T-helper 1 cell (primary cell): ENCODE data around the gene AFAP1.
"Not testable (repeated sequence)": the region's sequence is repeated elsewhere in the genome, so short reads cannot be mapped to it uniquely, and the experiment has no call there.

Source experiments
- DNase-seq, 5 donors: peaks; one replicate each; pipeline ENCODE4 v3.0.0-alpha.2; 2012 to 2020

Gene AFAP1

DNA sequence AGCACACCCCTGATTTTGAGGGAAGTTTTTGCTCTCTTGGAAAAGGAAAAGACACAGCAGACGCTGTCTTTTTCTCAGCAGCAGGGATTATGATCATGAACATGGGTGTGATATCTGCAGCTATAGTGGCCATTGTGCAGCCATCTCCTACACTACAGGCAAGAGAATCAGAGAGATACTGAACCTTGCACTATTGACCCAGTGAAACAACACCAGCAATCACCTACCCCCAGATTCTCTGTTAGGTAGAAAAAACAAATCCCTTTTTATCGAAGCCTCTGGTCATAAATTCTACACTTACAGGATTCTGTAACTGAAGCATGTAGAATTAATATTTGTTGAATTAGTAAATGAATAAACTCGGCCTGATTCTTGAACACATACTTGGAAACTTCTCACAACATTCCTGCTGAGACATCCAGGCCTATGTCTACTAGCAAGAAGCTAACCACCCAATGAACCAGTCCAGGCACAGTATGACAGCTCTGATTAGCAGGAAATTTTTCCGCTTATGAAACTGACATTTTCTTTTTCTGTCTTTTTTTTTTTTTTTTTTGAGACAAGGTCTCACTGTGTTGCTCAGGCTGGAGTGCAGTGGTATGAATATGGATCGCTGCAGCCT, 5.0 kb upstream of the AFAP1 start:
- DNase-seq = no peak

DNA sequence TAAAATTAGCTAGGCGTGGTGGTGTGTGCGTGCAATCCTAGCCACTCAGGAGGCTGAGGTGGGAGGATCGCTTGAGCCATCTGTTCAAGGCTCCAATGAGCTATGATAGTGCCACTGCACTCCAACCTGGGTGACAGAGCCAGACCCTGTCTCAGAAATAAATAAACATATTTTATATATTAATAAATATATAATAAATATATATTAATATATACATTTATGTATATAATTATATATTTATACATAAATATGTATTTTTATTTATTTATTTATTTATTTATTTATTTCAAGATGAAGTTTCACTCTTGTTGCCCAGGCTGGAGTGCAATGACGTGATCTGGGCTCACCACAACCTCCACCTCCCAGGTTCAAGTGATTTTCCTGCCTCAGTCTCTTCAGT, 4.0 kb upstream of the AFAP1 start:
- DNase-seq = not testable (repeated sequence)

GRCh38 chr4:7943211-7943610, 3.5 kb upstream of the AFAP1 start:
- no peak for DNase-seq

DNA sequence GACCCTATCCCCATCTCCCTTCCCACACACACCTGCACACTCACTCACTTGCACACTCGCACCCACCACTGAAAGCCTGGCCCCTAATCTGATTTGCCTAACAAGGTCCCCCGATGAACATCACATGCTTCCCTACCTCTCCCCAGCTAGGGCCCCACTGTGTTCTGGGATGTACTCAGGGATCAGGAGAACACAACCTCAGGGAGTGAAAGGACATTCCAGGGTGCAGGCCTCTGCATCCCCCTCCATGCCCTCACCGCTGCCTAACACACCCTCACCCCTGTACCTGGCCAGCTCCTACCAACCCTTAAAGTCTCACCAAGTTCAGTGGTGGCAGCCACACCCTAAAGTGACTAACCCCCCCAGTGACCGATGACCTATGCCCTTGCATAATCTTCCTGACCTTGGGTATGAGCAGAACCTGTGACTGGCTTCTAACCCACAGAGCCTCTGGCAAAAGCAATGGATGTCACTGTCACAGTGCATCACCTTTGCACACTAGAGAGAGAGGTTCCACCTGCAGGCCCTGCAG, 2.4 kb upstream of the AFAP1 start:
- DNase-seq = no peak

DNA sequence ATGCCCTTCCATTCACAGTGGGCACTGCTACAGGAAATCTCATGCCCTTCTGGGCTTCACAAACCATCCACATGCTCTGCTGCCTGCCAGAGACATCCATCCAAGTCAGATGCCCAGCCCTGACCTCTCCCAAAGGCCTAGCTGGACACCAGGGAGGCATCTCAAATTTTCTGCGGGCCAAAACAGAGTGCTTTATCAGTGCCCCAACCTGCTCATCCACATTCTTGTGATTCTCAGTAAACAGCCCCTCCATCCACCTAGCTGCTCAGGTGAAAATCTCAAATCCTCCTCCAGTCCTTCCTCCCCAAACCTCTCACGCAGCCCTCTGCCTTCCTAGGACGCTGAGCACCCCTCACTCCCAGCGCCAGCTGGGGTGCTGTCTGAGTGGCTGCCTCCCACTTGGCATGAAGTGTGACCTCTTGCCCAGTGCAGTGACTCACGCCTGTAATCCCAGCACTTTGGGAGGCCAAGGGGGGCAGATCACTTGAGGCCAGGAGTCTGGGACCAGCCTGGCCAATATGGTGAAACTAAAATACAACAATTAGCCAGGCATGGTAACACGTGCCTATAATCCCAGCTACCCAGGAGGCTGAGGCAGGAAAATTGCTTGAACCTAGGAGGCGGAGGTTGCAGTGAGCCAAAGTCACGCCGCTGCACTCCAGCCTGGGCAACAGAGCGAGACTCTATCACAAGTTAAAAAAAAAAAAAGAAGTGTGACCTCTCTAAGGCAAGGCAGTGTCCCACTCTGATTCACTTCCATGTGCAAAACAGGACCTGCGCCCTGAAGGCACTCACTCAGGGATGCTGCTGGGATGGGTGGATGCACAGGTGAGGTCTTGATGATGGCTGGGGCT, 1.7 kb upstream of the AFAP1 start:
- DNase-seq = no peak

DNA sequence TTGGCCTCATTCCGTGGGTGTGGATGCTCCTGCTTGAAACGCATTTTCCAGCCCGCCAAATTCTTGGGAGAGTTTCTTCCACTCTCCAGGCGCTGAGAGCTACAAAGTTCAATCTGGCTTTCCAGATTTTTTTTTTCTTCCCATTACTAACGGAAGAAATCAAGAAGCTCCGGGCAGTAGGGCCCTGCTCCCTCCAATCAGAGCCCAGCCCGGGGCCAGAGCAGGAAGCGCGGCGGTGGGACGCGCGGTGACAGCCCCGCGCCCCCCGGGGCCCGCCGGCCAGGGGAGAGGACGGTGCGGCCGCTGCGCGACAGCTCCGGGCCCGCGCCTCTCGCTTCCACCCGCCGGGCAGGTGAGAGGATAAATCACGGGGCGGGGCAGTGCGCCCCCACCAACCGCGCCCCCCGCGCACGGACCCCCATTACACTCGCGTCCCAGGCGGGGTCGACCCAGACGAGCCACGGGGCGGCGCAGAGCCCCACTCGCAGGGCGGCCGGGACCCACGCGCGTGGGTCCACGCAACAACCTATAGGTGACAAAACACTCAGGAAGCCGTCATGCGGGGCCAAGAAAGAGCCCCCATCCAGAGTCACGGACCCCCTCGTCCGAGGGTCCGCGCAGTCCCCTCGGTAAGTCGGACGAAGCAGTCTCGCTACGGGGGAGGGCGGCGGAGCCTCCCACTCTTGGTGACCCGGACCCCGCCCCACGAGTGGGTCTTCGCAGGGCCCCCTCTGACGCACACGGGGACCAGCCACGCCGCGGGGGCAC, 868 bp downstream of the AFAP1 start:
- peak in 2 of 5 donors; percentile 5 to 18 for DNase-seq

GRCh38 chr4:7938266-7938608, 1.4 kb downstream of the AFAP1 start:
- no peak for DNase-seq

DNA sequence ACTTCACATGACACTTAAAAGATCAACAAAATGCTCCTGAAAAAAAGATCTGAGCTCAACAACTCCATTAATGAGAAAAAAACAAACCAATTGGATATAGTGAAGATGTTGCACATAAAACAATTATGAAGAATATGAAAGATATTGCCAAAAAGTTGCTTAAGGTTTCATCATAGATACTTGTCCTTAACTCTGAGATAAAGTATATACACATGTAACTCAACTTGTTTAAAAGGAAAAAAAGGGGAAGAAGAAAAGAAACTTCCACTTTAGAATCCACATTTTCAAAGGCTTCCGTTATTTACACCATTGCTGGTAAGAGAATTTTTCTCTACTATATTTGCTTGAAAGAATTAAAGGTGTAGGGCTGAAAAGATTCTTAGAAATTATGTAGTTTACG, 2.7 kb downstream of the AFAP1 start:
- no peak for DNase-seq

DNA sequence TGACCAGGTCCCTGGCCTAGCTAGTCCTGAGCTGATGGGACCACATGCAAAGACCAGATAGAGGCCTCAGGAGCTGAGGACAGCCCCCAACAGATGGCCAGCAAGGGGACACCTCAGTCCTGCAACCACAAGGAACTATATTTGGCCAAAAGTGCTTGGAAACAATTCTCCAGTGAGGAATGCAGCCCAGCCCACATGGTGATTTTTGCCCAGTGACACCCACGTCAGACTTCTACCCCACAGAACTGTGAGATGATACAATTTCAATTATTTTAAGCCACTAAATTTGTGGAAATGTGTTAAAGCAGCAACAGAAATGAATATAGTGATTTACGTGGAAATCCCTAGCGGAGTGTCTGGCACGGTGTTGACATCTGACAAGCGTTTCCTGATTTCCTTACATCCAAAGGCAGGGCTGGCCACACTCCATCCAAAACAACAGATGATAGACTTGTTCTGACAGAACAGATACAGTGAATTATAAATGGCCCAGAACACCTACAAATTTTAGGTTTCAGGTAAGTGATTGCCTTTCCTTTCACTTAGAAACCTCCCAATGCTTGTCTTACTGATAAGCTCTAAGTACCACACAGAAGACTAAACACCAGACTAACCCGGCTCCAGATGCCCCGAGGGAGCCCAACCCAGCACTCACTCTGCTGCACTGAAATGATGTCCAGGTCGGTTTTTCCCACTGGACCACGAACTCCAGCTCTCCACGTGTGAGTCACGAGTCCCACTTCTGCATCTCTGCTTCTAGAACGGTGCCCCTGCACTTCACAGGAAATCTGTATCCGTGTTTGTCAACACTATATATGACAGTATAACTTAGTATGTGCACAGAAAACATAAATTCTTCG, 5.8 kb downstream of the AFAP1 start:
- no peak for DNase-seq

DNA sequence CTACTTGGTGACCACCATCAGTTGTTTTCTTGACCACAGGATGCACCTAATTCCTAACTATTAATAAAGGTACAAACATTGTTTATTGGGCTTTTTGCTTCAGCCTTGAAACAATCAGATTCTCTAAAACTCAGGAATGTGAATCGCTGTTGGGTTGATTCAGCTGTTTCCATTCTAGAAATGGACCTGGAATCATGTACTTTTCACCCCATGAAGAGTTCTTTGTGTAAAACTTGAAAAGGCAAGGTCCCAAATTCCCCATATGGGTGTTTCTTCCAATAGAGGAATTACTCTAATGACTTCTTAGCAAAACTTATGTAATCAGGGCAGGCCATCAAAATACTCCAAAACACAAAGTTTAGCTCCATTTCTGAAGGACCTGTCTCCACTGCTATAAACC, 7.4 kb downstream of the AFAP1 start:
- no peak for DNase-seq

DNA sequence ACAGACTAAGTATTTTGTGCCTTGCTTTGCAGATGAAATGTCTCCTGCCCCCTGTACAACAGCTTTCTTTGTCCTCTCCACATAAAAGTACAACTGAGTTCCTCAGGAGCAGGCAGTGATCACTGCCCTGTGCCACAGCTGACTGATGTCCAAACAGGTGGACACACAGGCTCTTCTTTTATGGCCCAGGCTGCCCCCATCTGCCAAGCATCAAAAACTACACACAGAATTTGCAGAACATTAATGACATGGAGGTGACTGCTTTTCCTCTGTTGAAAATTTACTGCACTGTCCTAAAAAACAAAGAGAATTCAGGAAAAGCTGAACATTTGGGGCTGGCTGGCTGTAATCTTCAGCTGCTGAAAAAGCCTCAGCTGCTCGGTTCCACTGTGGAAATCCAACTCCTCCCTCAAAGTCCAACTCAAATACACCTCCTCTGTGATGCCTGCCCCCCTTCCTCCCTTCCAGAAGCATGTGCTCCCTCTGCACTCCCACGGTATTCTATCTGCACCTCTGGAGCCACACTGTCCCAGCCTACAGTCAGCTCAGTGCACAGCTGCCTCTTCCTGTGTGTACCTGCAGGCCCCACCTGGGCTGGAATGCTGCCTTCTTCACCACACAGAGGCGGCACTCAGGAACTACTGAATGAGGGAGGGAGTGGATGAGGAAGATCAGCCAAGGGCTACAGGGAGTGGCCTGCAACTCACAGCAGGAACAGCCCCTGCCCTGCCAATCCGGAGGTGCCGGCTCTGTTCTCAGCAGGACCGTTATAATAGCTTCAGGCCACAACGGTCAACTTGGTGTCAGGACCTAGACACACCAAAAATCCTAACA, 10.3 kb downstream of the AFAP1 start:
- DNase-seq = no peak

- DNase-seq = no peak
These were observed 10.9 kb downstream of the AFAP1 start for GRCh38 chr4:7928711-7929110.

GRCh38 chr4:7926822-7927221, 12.8 kb downstream of the AFAP1 start:
- DNase-seq = no peak

DNA sequence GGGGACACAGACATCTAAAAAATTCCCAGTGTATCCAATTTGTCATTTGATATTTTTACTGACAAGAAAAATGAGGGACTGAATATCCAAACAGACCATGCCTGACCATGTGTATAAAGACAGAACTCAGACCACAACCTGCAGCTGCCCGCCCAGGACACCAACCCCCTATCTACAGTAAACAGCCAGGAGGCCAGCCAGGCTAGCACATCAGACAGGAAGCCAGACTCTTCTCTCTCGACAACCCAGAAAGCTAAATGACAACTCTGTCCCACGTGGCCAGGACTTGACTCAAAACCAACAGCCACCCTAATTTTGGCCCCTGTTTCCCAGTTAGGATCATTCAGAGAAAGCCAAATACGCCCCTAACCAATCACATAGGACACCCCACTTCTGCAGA, 15.1 kb downstream of the AFAP1 start:
- no peak for DNase-seq

- no peak for DNase-seq
These were observed 15.5 kb downstream of the AFAP1 start for GRCh38 chr4:7924163-7924562.

- DNase-seq = no peak
These were observed 17.2 kb downstream of the AFAP1 start for GRCh38 chr4:7922466-7922865.

GRCh38 chr4:7918981-7919380, 20.7 kb downstream of the AFAP1 start:
- DNase-seq = no peak

- DNase-seq = not testable (repeated sequence)
These were observed 21.5 kb downstream of the AFAP1 start for GRCh38 chr4:7918187-7918586.

- DNase-seq = no peak
These were observed 22.0 kb downstream of the AFAP1 start for GRCh38 chr4:7917669-7918068.

DNA sequence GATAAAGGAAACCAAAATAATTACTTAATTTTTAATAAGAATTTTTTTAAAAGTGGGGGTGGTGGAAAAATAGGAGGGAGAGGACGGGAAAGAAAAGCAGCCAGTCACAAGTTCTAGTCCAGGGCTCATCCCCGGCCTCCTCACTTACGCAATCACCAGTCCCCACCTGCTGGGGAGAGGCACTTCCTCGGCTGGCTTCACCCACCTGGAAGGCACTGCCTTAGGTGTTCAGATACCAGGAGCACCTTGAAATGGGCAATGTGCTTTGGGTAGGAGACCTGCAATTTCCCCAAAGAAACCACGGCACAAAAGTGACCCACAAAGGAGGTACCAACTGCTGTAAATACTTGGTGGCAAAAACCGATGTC, 23.8 kb downstream of the AFAP1 start:
- no peak for DNase-seq

GRCh38 chr4:7912826-7913225, 26.8 kb downstream of the AFAP1 start:
- no peak for DNase-seq
